A549 (cell line): ENCODE results near the gene SYTL3. TPM values are rescaled to one million over a fixed set of nuclear protein-coding genes. Genes with fewer than 3 reads are reported as not detected.

Experiments
- ATAC-seq, 2 experiments: fragments of 200-7000 bp in 1 of 2; fragments of >200 bp in 1 of 2; cut with Nextera tagmentation in 1 of 2; cut with Tn5 transposase in 1 of 2; 3 replicates each; pipeline versions ENCODE4 v1.8.0 to v1.9.1; 2018 to 2020; ENCODE audit warnings: mild to moderate bottlenecking in 1 of 2, moderate library complexity in 1 of 2
- CTCF ChIA-PET: fragments of 300-600 bp; sonication (Branson Sonifier 250); formaldehyde crosslinking; extraction: SDS; loops from one replicate; lab custom pipeline; 2021; ENCODE audit warnings: antibody characterized with exemption, inconsistent platforms; lab: Yijun Ruan, JAX
- POLR2A ChIA-PET: fragments of 350-600 bp; formaldehyde crosslinking; extraction: SDS; loops from one replicate; lab custom pipeline; 2021; ENCODE audit warnings: antibody characterized with exemption, inconsistent platforms; lab: Yijun Ruan, JAX
- DNase-seq, 2 experiments: peaks; one replicate each; pipeline versions ENCODE4 v3.0.0 to v3.0.0-alpha.2; 2011 to 2016; ENCODE audit warnings: low read depth in 1 of 2, low spot score in 1 of 2
- FAIRE-seq: peaks from 2 replicates; lab custom pipeline; 2011; peaks lifted over from hg19 to GRCh38; lab: Jason Lieb, UNC
- H3K27ac ChIP-seq, 2 experiments: fragments of >200 bp; sonication (Bioruptor Twin); formaldehyde crosslinking; 3 replicates each; pipeline ENCODE4 v1.5.1; 2016 to 2017
- H3K4me1 ChIP-seq: fragments of >200 bp; sonication (Bioruptor Twin); formaldehyde crosslinking; 3 replicates; pipeline ENCODE4 v1.6.1; 2016
- H3K4me2 ChIP-seq: fragments of >200 bp; sonication (Bioruptor Twin); formaldehyde crosslinking; 3 replicates; pipeline ENCODE4 v1.6.1; 2016
- H3K4me3 ChIP-seq: fragments of >200 bp; sonication (Bioruptor Twin); formaldehyde crosslinking; 3 replicates; pipeline ENCODE4 v1.5.1; 2016
- H3K9me3 ChIP-seq: fragments of >200 bp; sonication (Bioruptor Twin); formaldehyde crosslinking; 3 replicates; pipeline ENCODE4 v1.6.1; 2016
- BHLHE40 ChIP-seq: IDR thresholded peaks from 2 replicates; pipeline ENCODE4 v1.6.1; 2012; ENCODE audit warnings: low read depth, low read length, inconsistent platforms
- CBX2 ChIP-seq: fragments of 200-600 bp; sonication (generic); IDR thresholded peaks from 2 replicates; pipeline ENCODE4 v1.6.1; 2016; ENCODE audit warnings: low read depth, mild to moderate bottlenecking, borderline replicate concordance
- CEBPB ChIP-seq, 2 experiments: fragments of >200 bp in 1 of 2; sonication (Bioruptor Twin) in 1 of 2; formaldehyde crosslinking in 1 of 2; IDR thresholded peaks; 2 replicates each; pipeline ENCODE4 v1.6.1; 2012 to 2016
- HDAC2 ChIP-seq: fragments of 200-600 bp; sonication (generic); IDR thresholded peaks from 2 replicates; pipeline ENCODE4 v1.6.1; 2016
- HOXB13 ChIP-seq: fragments of 250-450 bp; sonication (Bioruptor Pico); IDR thresholded peaks from 2 replicates; pipeline ENCODE4 v1.5.0; 2020; ENCODE audit warnings: low read depth, mild to moderate bottlenecking, moderate library complexity
- JUNB ChIP-seq: fragments of >200 bp; sonication (Bioruptor Twin); formaldehyde crosslinking; IDR thresholded peaks from 2 replicates; pipeline ENCODE4 v1.6.1; 2016
- MAZ ChIP-seq: fragments of 150-350 bp; IDR thresholded peaks from 2 replicates; pipeline ENCODE4 v1.6.1; 2014; ENCODE audit warnings: antibody characterized with exemption, low read depth, low read length, borderline replicate concordance
- MYC ChIP-seq: IDR thresholded peaks from 2 replicates; pipeline ENCODE4 v1.6.1; 2012; ENCODE audit warnings: mild to moderate bottlenecking, inconsistent platforms, low read length, improper control_type of control experiment, borderline replicate concordance
- NPAS2 ChIP-seq: fragments of 250-450 bp; sonication (Bioruptor Pico); IDR thresholded peaks from 2 replicates; pipeline ENCODE4 v1.8.0; 2022; ENCODE audit warnings: mild to moderate bottlenecking, moderate library complexity, borderline replicate concordance
- RAD21 ChIP-seq, 2 experiments: fragments of >200 bp in 1 of 2; sonication (Bioruptor Twin) in 1 of 2; formaldehyde crosslinking in 1 of 2; IDR thresholded peaks in 1 of 2; conservative IDR thresholded peaks in 1 of 2; 2 replicates in 1 of 2; 3 replicates in 1 of 2; pipeline ENCODE4 v1.6.1; 2012 to 2018; ENCODE audit warnings: inconsistent platforms in 1 of 2
- RFX5 ChIP-seq: fragments of 450-650 bp; IDR thresholded peaks from 2 replicates; pipeline ENCODE4 v1.7.1; 2014; ENCODE audit warnings: antibody characterized with exemption, mild to moderate bottlenecking, moderate library complexity
- RNF2 ChIP-seq: fragments of 200-600 bp; sonication (generic); IDR thresholded peaks from 2 replicates; pipeline ENCODE4 v1.6.1; 2016; ENCODE audit warnings: low read depth, mild to moderate bottlenecking, antibody characterized with exemption, moderate library complexity, borderline replicate concordance
- SREBF2 ChIP-seq: fragments of 450-650 bp; IDR thresholded peaks from 2 replicates; pipeline ENCODE4 v1.6.1; 2014; ENCODE audit warnings: mild to moderate bottlenecking, moderate library complexity
- TP53 ChIP-seq: fragments of 250-450 bp; sonication (Bioruptor Pico); IDR thresholded peaks from 2 replicates; pipeline ENCODE4 v1.5.0; 2021; ENCODE audit warnings: mild to moderate bottlenecking, moderate library complexity
- WGBS: methylation state at CpG from one replicate; pipeline ENCODE4 v1.1.6; 2017; ENCODE audit errors: missing lambda C conversion rate; 5-methylcytosine and 5-hydroxymethylcytosine counted together
- polyA plus RNA-seq, 4 experiments: library from polyadenylated mRNA; depleted of rRNA in 3 of 4; stranded (reverse); fragments of >200 nt; fragmentation: RNase III in 1 of 4; extraction: RNeasy Plus Mini Kit Qiagen cat#74134 plus additional on column Dnase treatment in 1 of 4; gene quantifications; 2 replicates in 3 of 4; 3 replicates in 1 of 4; pipeline ENCODE4 v1.2.3, GENCODE V29; 2011 to 2017
- TF ChIP-seq, protein P1 (sequence below): fragments of >200 bp; sonication (Bioruptor Twin); formaldehyde crosslinking; IDR thresholded peaks from 3 replicates; pipeline ENCODE4 v1.5.1; 2016
- TF ChIP-seq, protein P2 (sequence below): fragments of 150-350 bp; IDR thresholded peaks from 2 replicates; pipeline ENCODE4 v1.6.1; 2014; ENCODE audit warnings: low read depth, mild to moderate bottlenecking, low read length
- TF ChIP-seq, protein P3 (sequence below): fragments of 250-450 bp; sonication (Bioruptor Pico); IDR thresholded peaks from 2 replicates; pipeline ENCODE4 v1.5.0; 2020; ENCODE audit warnings: low read depth, mild to moderate bottlenecking, moderate library complexity
- TF ChIP-seq, protein P4 (sequence below): fragments of 450-650 bp; IDR thresholded peaks from 2 replicates; pipeline ENCODE4 v1.6.1; 2014; ENCODE audit warnings: antibody characterized with exemption
- TF ChIP-seq, protein P5 (sequence below): IDR thresholded peaks from 2 replicates; pipeline ENCODE4 v1.6.1; 2012

Gene SYTL3
- polyA plus RNA-seq, 2 of the 4 experiments (the other 2 are of a cell fraction) = 0.63 to 0.89 TPM

DNA sequence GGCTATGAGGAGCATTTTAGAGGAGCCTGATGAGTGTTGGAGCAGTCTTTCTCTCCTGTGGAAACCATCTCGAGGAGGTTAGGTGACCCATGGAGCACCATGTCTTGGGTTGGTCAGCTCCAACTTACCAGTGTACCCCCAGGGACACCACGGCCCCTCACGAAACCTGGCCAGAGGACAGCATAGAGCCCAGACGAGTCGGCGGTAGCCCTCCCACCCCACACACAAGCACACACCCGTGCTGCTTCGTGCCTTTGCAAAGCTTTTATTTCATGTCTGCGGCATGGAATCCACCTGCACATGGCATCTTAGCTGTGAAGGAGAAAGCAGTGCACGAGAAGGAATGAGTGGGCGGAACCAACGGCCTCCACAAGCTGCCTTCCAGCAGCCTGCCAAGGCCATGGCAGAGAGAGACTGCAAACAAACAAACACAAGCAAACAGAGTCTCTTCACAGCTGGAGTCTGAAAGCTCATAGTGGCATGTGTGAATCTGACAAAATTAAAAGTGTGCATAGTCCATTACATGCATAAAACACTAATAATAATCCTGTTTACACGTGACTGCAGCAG, 115.7 kb downstream of the SYTL3 start:
- FAIRE-seq = no peak
- H3K4me1 ChIP-seq = no peaks in the 10 kb centered on the region

DNA sequence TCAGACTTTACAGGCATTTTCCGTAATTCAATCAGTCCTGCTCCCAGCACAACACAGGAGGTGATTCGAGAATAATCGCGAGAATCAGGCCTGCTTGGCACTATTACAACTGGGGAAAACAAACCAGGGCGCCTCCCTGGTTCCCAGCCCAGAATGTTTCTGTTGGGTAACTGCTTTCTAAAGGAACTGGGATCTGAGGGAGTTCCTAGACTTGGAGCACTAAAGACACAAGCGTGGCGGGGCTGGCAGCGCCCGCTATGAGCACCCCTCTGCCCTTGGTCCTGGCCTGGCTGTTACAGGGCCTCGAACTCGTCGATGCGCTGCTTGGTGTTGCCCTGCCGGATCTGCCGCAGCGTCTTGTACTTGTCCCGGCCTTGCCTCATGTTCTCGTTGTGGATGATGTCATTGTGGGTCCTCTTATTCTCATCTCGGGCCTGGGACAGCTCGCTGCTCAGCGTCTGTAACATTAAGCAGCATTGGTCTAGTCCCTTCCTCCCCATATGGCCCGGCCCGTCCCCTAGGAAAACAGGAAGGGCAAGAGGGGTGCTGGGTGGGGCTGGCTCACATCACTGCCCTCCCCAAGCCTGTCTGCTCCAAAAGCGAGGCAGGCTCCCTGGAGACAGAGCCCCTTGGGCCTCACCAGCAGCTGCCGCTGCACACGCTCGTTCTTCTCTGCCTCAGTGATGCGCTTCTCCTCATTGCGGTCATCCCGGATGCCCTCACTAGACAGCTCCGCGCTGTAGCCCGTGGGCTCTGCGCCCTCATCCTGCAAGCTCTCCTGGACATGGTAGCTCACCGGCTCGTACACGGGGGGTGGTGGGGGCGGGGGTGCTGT, 117.0 kb downstream of the SYTL3 start:
- 92% methylated on average over 29 of the region's 38 CpGs for WGBS
- ChIA-PET CTCF (interaction anchor here (0.7 to 1.8 kb wide), 2 partner anchors 9 to 133 kb away, joined by 3 to 6 read pairs; no protein-coding TSS in a partner anchor), POLR2A (interaction anchor here (0.6 kb wide), 1 partner anchor 103 kb away, joined by 3 read pairs; no protein-coding TSS in a partner anchor)
- Histone ChIP-seq H3K27ac (no peak overlapping the region), H3K4me2 (no peak overlapping the region), H3K9me3 (no peaks in the 10 kb centered on the region), H3K4me3 (no peak overlapping the region), H3K4me1 (no peaks in the 10 kb centered on the region)
- no peak for ATAC-seq
- FAIRE-seq = no peak
- TF ChIP-seq RNF2 (no peak), CEBPB (IDR thresholded peaks at IDR 0.05) (no peak)
- no peak for DNase-seq

More for the DNA sequence above, 115.7 kb downstream of the SYTL3 start:
- no peak for TF ChIP-seq SREBF2
- TF ChIP-seq, protein P1, sequence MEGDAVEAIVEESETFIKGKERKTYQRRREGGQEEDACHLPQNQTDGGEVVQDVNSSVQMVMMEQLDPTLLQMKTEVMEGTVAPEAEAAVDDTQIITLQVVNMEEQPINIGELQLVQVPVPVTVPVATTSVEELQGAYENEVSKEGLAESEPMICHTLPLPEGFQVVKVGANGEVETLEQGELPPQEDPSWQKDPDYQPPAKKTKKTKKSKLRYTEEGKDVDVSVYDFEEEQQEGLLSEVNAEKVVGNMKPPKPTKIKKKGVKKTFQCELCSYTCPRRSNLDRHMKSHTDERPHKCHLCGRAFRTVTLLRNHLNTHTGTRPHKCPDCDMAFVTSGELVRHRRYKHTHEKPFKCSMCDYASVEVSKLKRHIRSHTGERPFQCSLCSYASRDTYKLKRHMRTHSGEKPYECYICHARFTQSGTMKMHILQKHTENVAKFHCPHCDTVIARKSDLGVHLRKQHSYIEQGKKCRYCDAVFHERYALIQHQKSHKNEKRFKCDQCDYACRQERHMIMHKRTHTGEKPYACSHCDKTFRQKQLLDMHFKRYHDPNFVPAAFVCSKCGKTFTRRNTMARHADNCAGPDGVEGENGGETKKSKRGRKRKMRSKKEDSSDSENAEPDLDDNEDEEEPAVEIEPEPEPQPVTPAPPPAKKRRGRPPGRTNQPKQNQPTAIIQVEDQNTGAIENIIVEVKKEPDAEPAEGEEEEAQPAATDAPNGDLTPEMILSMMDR = no peak
- TF ChIP-seq NPAS2 = no peak
- no peak for TF ChIP-seq RFX5
- no peak for TF ChIP-seq MAZ
- no peak for TF ChIP-seq BHLHE40
- TF ChIP-seq, protein P2, sequence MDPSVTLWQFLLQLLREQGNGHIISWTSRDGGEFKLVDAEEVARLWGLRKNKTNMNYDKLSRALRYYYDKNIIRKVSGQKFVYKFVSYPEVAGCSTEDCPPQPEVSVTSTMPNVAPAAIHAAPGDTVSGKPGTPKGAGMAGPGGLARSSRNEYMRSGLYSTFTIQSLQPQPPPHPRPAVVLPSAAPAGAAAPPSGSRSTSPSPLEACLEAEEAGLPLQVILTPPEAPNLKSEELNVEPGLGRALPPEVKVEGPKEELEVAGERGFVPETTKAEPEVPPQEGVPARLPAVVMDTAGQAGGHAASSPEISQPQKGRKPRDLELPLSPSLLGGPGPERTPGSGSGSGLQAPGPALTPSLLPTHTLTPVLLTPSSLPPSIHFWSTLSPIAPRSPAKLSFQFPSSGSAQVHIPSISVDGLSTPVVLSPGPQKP = no peak
- TF ChIP-seq, protein P3, sequence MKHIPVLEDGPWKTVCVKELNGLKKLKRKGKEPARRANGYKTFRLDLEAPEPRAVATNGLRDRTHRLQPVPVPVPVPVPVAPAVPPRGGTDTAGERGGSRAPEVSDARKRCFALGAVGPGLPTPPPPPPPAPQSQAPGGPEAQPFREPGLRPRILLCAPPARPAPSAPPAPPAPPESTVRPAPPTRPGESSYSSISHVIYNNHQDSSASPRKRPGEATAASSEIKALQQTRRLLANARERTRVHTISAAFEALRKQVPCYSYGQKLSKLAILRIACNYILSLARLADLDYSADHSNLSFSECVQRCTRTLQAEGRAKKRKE = no peak
- TF ChIP-seq RAD21 (conservative IDR thresholded peaks at IDR 0.05 in 1 of 2, IDR thresholded peaks at IDR 0.05 in 1 of 2) = no peak
- no peak for TF ChIP-seq HOXB13
- no peak for TF ChIP-seq CBX2
- TF ChIP-seq, protein P4, sequence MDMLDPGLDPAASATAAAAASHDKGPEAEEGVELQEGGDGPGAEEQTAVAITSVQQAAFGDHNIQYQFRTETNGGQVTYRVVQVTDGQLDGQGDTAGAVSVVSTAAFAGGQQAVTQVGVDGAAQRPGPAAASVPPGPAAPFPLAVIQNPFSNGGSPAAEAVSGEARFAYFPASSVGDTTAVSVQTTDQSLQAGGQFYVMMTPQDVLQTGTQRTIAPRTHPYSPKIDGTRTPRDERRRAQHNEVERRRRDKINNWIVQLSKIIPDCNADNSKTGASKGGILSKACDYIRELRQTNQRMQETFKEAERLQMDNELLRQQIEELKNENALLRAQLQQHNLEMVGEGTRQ = no peak
- no peak for TF ChIP-seq MYC
- TF ChIP-seq JUNB = no peak
- TF ChIP-seq CEBPB (IDR thresholded peaks at IDR 0.05) = no peak
- TF ChIP-seq, protein P5, sequence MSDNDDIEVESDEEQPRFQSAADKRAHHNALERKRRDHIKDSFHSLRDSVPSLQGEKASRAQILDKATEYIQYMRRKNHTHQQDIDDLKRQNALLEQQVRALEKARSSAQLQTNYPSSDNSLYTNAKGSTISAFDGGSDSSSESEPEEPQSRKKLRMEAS = no peak
- TF ChIP-seq TP53 (CRISPR knock-in tag) = no peak
- TF ChIP-seq HDAC2 = no peak
- TF ChIP-seq, all 56 proteins: peak for 0
- H3K4me2 ChIP-seq = no peak overlapping the region
- no peak for ATAC-seq
- H3K27ac ChIP-seq = no peak overlapping the region
- POLR2A ChIA-PET = no interaction called here
- CTCF ChIA-PET = interaction anchor here (0.6 to 2.9 kb wide), 4 partner anchors 10 to 74 kb away, joined by 3 to 8 read pairs (median 4); no protein-coding TSS in a partner anchor
- no peaks in the 10 kb centered on the region for H3K9me3 ChIP-seq
- WGBS = 88% methylated on average over 12 of the region's 13 CpGs
- no peak overlapping the region for H3K4me3 ChIP-seq
- DNase-seq = no peak
